ENCODE results near the gene RBM39.

DNA sequence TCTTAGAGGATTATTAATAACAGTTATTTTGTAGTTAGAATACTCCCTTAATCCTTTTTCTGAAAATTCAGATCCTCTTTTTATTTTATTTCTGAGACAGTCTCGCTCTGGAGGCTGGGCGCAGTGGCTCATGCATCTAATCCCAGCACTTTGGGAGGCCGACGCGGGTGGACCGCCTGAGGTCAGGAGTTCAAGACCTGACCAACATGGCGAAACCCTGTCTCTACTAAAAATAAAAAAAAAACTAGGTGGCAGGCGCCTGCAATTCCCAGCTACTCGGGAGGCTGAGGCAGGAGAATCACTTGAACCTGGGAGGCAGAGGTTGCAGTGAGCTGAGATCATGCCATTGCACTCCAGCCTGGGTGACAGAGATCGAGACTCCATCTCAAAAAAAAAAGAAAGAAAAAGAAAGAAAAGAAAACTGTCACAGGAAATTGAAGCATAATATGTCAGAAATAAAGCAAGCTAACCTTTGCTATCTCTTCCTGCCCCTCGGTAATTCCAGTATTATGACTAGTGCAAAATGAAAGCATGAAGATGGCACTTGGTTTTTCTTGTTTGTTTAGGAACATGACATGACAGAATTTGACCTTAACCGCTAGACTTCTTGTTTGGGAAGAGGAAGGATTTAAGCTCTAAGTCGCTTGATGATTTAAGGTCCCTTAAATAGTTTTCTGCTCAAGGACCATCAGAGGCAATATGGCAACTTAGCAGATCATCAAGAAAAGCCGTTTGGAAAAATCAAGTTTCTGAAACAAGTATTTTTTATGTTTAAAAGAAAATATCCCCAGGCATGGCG lies 1.8 kb upstream of the RBM39 start:
- TF ChIP-seq, protein P1, sequence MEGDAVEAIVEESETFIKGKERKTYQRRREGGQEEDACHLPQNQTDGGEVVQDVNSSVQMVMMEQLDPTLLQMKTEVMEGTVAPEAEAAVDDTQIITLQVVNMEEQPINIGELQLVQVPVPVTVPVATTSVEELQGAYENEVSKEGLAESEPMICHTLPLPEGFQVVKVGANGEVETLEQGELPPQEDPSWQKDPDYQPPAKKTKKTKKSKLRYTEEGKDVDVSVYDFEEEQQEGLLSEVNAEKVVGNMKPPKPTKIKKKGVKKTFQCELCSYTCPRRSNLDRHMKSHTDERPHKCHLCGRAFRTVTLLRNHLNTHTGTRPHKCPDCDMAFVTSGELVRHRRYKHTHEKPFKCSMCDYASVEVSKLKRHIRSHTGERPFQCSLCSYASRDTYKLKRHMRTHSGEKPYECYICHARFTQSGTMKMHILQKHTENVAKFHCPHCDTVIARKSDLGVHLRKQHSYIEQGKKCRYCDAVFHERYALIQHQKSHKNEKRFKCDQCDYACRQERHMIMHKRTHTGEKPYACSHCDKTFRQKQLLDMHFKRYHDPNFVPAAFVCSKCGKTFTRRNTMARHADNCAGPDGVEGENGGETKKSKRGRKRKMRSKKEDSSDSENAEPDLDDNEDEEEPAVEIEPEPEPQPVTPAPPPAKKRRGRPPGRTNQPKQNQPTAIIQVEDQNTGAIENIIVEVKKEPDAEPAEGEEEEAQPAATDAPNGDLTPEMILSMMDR (IDR thresholded peaks at IDR 0.05) = no peak
- TF ChIP-seq POLR2A (IDR thresholded peaks at IDR 0.05) = no peak

Measured in lower leg skin (tissue), 3 donors.